Ishikawa (cell line): Measurements from ENCODE around the gene RNF135.

Experiments
- CEBPB ChIP-seq: IDR thresholded peaks from 2 replicates; pipeline ENCODE4 v1.6.1; 2012
- CREB1 ChIP-seq: IDR thresholded peaks from 2 replicates; pipeline ENCODE4 v1.6.1; 2012; ENCODE audit warnings: low read depth
- EGR1 ChIP-seq: IDR thresholded peaks from 2 replicates; pipeline ENCODE4 v1.6.1; 2012
- EP300 ChIP-seq: IDR thresholded peaks from 2 replicates; pipeline ENCODE4 v1.6.1; 2012; ENCODE audit warnings: borderline replicate concordance
- FOXM1 ChIP-seq: IDR thresholded peaks from 2 replicates; pipeline ENCODE4 v1.6.1; 2012; ENCODE audit warnings: low read depth, borderline replicate concordance
- MAX ChIP-seq: IDR thresholded peaks from 2 replicates; pipeline ENCODE4 v1.6.1; 2012
- NFIC ChIP-seq: IDR thresholded peaks from 2 replicates; pipeline ENCODE4 v1.6.1; 2012
- RAD21 ChIP-seq: IDR thresholded peaks from 2 replicates; pipeline ENCODE4 v1.6.1; 2012; ENCODE audit warnings: low read depth
- REST ChIP-seq: IDR thresholded peaks from 2 replicates; pipeline ENCODE4 v1.6.1; 2012; ENCODE audit warnings: low read depth, mild to moderate bottlenecking
- TAF1 ChIP-seq: IDR thresholded peaks from 2 replicates; pipeline ENCODE4 v1.6.1; 2012; ENCODE audit warnings: low read depth, mild to moderate bottlenecking
- TCF12 ChIP-seq: IDR thresholded peaks from 2 replicates; pipeline ENCODE4 v1.6.1; 2012; ENCODE audit warnings: low read depth
- TEAD4 ChIP-seq: IDR thresholded peaks from 2 replicates; pipeline ENCODE4 v1.6.1; 2012
- USF1 ChIP-seq: IDR thresholded peaks from 2 replicates; pipeline ENCODE4 v1.6.1; 2012
- YY1 ChIP-seq: IDR thresholded peaks from 2 replicates; pipeline ENCODE4 v1.6.1; 2012; ENCODE audit warnings: low read depth
- ZBTB7A ChIP-seq: IDR thresholded peaks from 2 replicates; pipeline ENCODE4 v1.6.1; 2012; ENCODE audit warnings: low read depth

The RNF135 gene

GRCh38 chr17:30981531-30982519 is 11.0 kb downstream of the RNF135 start:
- TF ChIP-seq NFIC (no peak), FOXM1 (no peak), ZBTB7A (no peak), USF1 (no peak), TAF1 (no peak), EP300 (no peak), TEAD4 (no peak), CREB1 (no peak), REST (no peak), MAX (no peak), YY1 (no peak), EGR1 (no peak), CEBPB (no peak), TCF12 (no peak), RAD21 (no peak)

GRCh38 chr17:30982855-30983254 is 12.0 kb downstream of the RNF135 start:
- TF ChIP-seq USF1 (no peak), YY1 (no peak), CREB1 (no peak), ZBTB7A (no peak), CEBPB (no peak), EP300 (no peak), FOXM1 (no peak), TAF1 (no peak)

- TF ChIP-seq REST (no peak), YY1 (no peak), ZBTB7A (no peak), TEAD4 (no peak), CEBPB (no peak), CREB1 (no peak), USF1 (no peak), TAF1 (no peak), EP300 (no peak)
Measured at GRCh38 chr17:30990458-30990857, 19.6 kb downstream of the RNF135 start.

GRCh38 chr17:30992551-30992950 is 21.7 kb downstream of the RNF135 start:
- no peak for TF ChIP-seq REST
- no peak for TF ChIP-seq MAX
- no peak for TF ChIP-seq TCF12
- no peak for TF ChIP-seq TAF1
- TF ChIP-seq FOXM1, result no peak
- no peak for TF ChIP-seq CEBPB
- TF ChIP-seq YY1, result no peak
- TF ChIP-seq EGR1, result no peak
- TF ChIP-seq CREB1, result no peak
- no peak for TF ChIP-seq EP300
- TF ChIP-seq NFIC, result no peak
- no peak for TF ChIP-seq ZBTB7A
- no peak for TF ChIP-seq RAD21
